Thoracic aorta (tissue), 2 donors: Measurements from ENCODE around the gene SH3RF1. TPM values are rescaled to one million over a fixed set of nuclear protein-coding genes. Genes with fewer than 3 reads are reported as not detected.

Experiments used
- ATAC-seq: fragments of 150-250 bp; one replicate; pipeline ENCODE4 v1.8.0; 2017; ENCODE audit warnings: low read depth; ENCODE audit not compliant: insufficient number of reproducible peaks, low FRiP score
- DNase-seq: peaks from one replicate; pipeline ENCODE4 v3.0.0-alpha.2; 2020; ENCODE audit warnings: low spot score
- H3K27ac ChIP-seq, 2 donors: fragments of 200-600 bp; sonication (generic); 1 replicate in 1 of 2; 2 replicates in 1 of 2; pipeline ENCODE4 v1.5.1; 2016; ENCODE audit warnings: mild to moderate bottlenecking in 2 of 2, moderate library complexity in 2 of 2
- H3K27me3 ChIP-seq: fragments of 200-600 bp; sonication (generic); replicated peaks from 2 replicates; pipeline ENCODE4 v1.6.0; 2016; ENCODE audit warnings: mild to moderate bottlenecking; ENCODE audit not compliant: insufficient read depth
- H3K36me3 ChIP-seq: fragments of 200-600 bp; sonication (generic); one replicate; pipeline ENCODE4 v1.5.1; 2016
- H3K4me1 ChIP-seq, 2 donors: fragments of 200-600 bp; sonication (generic); 1 replicate in 1 of 2; 2 replicates in 1 of 2; pipeline versions ENCODE4 v1.5.1 to v1.6.0; 2016; ENCODE audit warnings: low read depth in 2 of 2, mild to moderate bottlenecking in 1 of 2; ENCODE audit not compliant: control insufficient read depth in 1 of 2
- H3K4me3 ChIP-seq: fragments of 200-600 bp; sonication (generic); 2 replicates; pipeline ENCODE4 v1.5.1; 2016; ENCODE audit warnings: mild to moderate bottlenecking
- H3K9me3 ChIP-seq: fragments of 200-600 bp; sonication (generic); 2 replicates; pipeline ENCODE4 v1.5.1; 2016
- total RNA-seq, 2 donors: library from RNA; depleted of rRNA; stranded (reverse); fragments of >200 nt; gene quantifications; one replicate each; pipeline versions ENCODE4 v1.1.0 to v1.2.3, GENCODE V29; 2016
- TF ChIP-seq, protein P1 (sequence below): fragments of 200-600 bp; sonication (generic); IDR thresholded peaks from one replicate; pipeline ENCODE4 v1.5.1; 2019; ENCODE audit warnings: antibody characterized with exemption

SH3RF1 gene
- total RNA-seq, 2 donors from 2014 or later, result 21.9 to 24.6 TPM

- H3K36me3 ChIP-seq, result no peaks in the 10 kb centered on the region
These were observed 196.6 kb downstream of the SH3RF1 start for GRCh38 chr4:169074117-169074516.

GRCh38 chr4:169071747-169072146, 199.0 kb downstream of the SH3RF1 start:
- TF ChIP-seq, protein P1, sequence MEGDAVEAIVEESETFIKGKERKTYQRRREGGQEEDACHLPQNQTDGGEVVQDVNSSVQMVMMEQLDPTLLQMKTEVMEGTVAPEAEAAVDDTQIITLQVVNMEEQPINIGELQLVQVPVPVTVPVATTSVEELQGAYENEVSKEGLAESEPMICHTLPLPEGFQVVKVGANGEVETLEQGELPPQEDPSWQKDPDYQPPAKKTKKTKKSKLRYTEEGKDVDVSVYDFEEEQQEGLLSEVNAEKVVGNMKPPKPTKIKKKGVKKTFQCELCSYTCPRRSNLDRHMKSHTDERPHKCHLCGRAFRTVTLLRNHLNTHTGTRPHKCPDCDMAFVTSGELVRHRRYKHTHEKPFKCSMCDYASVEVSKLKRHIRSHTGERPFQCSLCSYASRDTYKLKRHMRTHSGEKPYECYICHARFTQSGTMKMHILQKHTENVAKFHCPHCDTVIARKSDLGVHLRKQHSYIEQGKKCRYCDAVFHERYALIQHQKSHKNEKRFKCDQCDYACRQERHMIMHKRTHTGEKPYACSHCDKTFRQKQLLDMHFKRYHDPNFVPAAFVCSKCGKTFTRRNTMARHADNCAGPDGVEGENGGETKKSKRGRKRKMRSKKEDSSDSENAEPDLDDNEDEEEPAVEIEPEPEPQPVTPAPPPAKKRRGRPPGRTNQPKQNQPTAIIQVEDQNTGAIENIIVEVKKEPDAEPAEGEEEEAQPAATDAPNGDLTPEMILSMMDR, result no peak
- Histone ChIP-seq H3K27ac (no peak overlapping the region), H3K4me3 (no peak overlapping the region), H3K36me3 (no peaks in the 10 kb centered on the region), H3K9me3 (no peaks in the 10 kb centered on the region), H3K4me1 (peaks cover 0 to 11% of the 10 kb centered on the region in 2 donors), H3K27me3 (no peaks in the 10 kb centered on the region)
- ATAC-seq (no peak), DNase-seq (no peak)

More at GRCh38 chr4:169074117-169074516, 196.6 kb downstream of the SH3RF1 start:
- H3K4me3 ChIP-seq, result no peak overlapping the region
- H3K9me3 ChIP-seq, result no peaks in the 10 kb centered on the region
- TF ChIP-seq, protein P1, result no peak
- no peak overlapping the region for H3K27ac ChIP-seq
- H3K27me3 ChIP-seq, result no peaks in the 10 kb centered on the region
- peaks cover 0 to 11% of the 10 kb centered on the region in 2 donors for H3K4me1 ChIP-seq
- DNase-seq (no peak), ATAC-seq (no peak)

GRCh38 chr4:169070895-169071218, 199.9 kb downstream of the SH3RF1 start:
- Histone ChIP-seq H3K27me3 (no peaks in the 10 kb centered on the region), H3K27ac (no peak overlapping the region), H3K4me3 (no peak overlapping the region), H3K36me3 (no peaks in the 10 kb centered on the region), H3K4me1 (peaks cover 0 to 11% of the 10 kb centered on the region in 2 donors), H3K9me3 (no peaks in the 10 kb centered on the region)
- DNase-seq, result no peak
- ATAC-seq, result no peak
- TF ChIP-seq, protein P1, result no peak

- H3K27ac ChIP-seq, result peak overlapping the region in 1 of 2 donors; percentile 42
- H3K4me3 ChIP-seq, result no peak overlapping the region
- H3K36me3 ChIP-seq, result no peaks in the 10 kb centered on the region
- no peaks in the 10 kb centered on the region for H3K27me3 ChIP-seq
- no peak for ATAC-seq
- H3K9me3 ChIP-seq, result no peaks in the 10 kb centered on the region
- peaks cover 0 to 11% of the 10 kb centered on the region in 2 donors for H3K4me1 ChIP-seq
- peak; percentile 17 for DNase-seq
- TF ChIP-seq, protein P1, result no peak
These were observed 200.5 kb downstream of the SH3RF1 start for GRCh38 chr4:169070071-169070894.

DNA sequence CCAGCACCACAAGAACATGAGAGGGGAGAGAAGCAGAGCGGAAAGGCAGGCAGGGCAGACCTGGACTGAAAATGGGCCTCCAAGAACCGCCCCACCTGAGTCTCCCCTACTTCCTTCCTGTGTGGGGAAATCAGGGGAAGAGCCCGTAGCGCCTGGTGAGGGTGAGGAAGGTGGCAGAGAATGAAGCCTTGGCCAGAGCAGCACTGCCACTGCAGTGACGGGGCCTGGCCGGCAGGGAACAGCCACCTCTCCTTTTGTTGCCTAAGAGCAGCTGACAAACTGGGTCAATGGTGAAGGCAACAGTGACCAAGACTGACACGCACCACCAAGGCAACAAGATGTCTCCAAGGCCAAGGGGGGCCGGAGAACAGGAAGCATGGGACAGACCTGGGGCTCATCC, 202.3 kb downstream of the SH3RF1 start:
- Histone ChIP-seq H3K36me3 (no peaks in the 10 kb centered on the region), H3K4me3 (no peak overlapping the region), H3K9me3 (no peaks in the 10 kb centered on the region), H3K4me1 (peaks cover 3 to 24% of the 10 kb centered on the region in 2 donors), H3K27me3 (no peaks in the 10 kb centered on the region), H3K27ac (no peak overlapping the region)
- no peak for ATAC-seq
- TF ChIP-seq, protein P1, result no peak
- DNase-seq, result no peak
